Stimulated activated CD8-positive, alpha-beta memory T cell treated with anti-CD3 and anti-CD28 coated beads, Interleukin-4, amount 100 ng/mL, for 1 hour (primary cell): Measurements from ENCODE around the gene RAB28.
"Not testable (repeated sequence)": the region's sequence is repeated elsewhere in the genome, so short reads cannot be mapped to it uniquely, and the experiment has no call there.

Experiments used
- DNase-seq, 2 donors: peaks; one replicate each; pipeline ENCODE4 v3.0.0-alpha.2; 2020; ENCODE audit warnings: low read depth in 2 of 2, low spot score in 1 of 2

Gene RAB28

DNA sequence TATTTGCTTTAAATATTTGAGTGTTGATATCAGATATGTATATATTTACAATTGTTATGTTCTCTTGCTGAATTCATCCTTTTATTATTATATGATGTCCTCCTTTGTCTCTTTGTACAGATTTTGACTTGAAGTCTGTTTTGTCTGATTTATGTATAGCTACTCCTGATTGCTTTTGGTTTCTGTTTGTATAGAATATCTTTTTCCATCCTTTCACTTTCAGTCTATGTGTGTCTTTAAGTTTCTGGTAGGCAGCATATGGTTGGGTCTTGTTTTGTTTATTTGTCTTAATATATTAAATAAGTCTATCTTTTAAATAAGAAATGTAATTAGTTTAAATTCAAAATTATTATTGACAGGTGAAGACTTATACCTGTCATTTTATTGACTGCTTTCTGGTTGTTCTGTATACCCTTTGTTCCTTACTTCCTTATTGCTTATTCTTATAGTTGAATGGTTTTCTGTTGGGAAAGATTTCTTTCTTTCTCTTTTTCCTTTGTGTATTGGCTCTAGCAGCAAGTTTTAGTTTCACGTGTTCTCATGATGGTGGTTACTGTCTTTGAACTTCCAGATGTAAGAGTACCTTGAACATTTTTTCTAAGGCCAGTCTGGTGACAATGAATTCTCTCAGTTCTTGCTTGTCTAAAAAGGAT, 31.1 kb downstream of the RAB28 start:
- no peak for DNase-seq

DNA sequence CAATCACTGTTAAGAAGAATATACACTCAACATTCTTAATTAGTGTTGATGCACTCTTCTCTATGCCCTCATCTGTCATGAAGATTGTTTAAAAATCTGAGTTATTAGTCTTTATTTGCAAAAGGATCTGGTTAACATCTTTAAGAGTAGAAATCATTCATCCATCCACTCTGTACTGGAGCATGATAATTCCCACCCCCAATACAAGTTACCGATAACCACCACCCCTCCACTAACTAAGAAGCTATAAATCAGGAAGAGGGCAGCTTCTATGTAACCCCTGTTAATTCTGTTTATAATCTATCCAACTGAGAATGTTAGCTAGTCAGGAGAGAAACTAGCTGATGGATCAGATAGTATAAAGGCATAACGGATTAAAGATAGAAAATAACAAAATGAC, 34.5 kb downstream of the RAB28 start:
- no peak for DNase-seq

DNA sequence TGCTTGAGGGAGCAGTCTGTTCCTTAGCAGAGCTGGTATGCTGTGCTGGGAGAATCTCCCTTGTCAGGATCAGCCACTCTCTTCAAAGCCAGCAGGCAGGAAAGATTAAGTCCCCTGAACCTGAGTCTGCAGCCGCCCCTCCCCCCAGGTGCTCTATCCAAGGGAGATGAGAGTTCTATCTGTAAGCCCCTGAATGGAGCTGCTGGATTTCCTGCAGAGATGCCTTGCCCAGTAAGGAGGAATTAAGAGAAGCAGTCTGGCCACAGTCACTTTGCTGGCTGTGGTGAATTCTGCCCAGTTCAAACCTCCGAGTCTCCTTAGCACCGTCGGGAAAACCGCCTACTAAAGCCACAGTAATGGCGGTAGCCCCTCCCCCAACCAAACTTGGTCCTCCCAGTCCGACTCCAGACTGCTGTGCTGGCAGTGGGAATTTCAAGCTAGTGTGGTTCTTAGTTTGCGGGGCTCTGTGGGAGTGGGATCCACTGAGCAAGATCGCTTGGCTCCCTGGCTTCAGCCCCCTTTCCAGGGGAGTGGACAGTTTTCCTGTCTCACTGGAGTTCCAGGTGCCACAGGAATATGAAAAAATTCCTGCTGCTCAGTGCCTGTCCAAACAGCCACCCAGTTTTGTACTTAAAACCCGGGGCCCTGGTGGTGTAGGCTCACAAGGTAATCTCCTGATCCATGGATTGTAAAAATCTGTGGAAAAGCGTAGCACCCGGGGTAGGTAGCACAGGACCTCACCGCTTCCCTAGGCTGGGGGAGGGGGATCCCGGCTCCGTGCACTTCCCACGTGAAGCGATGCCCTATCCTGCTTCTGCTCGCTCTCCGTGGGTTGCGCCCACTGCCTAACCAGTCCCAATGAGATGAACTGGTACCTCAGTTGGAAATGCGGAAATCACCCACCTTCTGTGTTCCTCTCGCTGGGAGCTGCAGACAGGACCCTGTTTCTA, 38.0 kb downstream of the RAB28 start:
- no peak for DNase-seq

DNA sequence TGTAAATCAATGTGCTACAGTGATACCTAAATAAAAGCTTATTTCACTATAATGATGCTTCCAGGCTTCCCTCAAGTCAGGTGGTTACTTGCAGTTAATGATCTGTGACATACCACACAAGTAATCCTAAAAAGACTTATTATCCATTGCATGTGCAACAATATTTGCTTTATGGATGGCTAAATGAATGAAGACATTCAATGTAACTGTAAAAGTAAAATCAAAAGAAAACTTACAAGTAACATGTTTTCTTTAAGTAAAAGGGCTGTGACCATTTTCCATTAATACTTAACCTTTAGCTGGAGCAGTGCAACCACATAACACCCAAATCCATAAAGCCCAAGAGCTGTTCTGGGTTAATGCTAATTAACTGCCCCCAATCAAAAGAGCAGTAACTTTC, 42.6 kb downstream of the RAB28 start:
- no peak for DNase-seq

DNA sequence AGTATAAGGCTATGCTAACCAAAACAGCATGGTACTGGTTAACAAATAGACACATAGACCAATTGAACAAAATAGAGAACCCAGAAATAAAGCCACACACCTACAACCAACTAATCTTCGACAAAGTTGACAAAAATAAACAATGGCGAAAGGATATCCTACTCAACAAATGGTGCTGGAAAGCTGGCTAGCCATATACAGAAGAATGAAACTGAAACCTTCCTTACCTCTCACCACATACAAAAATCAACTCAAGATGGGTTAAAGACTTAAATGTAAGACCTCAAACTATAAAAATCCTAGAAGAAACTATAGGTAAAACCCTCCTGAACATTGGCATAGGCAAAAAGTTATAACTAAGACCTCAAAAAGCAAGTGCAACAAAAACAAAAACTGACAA, 47.2 kb downstream of the RAB28 start:
- no peak for DNase-seq

DNA sequence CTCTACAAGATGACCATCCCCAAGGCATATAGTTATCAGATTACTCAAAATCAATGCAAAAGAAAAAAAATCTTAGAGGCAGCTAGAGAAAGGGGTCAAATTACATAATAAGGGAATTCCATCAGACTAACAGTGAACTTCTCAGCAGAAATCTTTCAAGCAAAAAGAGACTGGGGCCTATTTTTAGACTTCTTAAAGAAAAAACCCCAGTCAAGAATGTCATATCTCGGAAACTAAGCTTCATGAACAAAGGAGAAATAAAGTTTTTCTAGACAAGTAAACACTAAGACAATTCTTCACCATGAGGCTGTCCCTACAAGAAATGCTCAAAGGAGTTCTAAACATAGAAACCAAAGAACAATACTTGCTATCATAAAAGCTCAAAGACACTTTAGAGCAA, 51.7 kb downstream of the RAB28 start:
- DNase-seq = no peak

DNA sequence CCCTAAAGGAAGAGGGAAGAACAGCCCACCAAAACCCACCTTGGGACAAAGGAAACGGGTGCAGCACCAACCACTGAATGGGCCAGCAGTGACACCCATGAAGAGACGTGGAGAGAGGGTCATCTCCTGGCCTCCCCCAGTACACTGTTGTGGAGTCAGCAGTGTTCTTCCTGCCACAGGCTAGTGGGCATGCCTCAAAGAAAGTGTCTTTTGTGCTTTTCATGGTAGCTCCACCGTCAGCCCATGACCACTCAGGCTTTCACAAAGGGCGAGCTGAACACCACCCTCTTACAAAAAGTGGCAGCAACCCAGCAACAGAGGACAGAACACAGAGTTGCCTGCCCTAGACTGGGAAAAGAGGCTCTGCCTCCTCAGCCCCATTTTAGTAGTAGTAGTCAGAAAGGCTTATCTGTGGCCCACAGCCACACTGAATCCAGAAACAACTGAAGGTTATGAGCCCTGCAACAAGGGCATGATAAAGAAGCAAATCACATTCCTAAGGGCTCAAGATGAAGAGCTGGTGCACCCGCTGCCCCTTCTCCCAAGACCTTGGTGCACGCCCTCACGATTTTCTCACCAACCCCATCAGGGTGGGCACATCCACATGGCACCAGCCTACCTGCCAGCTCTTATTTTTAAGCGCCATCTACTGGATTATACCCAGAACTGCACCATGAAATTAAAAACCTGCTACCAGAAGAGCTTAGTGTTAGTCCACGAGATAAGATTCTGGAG, 53.1 kb downstream of the RAB28 start:
- no peak for DNase-seq

DNA sequence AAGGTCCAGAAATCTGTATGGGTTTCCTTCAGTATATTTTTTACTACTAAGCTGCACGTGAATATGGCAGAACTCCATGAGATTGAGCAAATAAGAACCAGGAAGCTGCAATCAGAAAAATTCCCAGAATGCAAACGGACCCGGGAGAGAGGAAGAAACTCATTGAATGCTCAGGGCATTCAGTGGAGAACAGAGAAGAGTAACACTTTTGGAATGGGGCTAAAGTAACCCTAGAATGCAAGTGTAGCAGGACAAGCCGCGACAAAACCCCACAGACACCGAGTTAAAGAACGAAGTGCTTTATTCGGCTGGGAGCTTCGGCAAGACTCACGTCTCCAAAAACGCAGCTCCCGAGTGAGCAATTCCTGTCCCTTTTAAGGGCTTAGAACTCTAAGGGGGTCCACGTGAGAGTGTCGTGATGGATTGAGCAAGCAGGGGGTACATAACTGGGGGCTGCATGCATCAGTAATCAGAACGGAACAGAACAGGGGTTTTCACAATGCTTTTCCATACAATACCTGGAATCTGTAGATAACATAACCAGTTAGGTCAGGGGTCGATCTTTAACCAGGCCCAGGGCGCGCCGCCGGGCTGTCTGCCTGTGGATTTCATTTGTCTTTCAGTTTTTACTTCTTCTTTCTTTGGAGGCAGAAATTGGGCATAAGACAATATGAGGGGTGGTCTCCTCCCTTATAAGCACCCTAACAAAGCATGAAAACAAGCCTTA, 56.4 kb downstream of the RAB28 start:
- DNase-seq = no peak

DNA sequence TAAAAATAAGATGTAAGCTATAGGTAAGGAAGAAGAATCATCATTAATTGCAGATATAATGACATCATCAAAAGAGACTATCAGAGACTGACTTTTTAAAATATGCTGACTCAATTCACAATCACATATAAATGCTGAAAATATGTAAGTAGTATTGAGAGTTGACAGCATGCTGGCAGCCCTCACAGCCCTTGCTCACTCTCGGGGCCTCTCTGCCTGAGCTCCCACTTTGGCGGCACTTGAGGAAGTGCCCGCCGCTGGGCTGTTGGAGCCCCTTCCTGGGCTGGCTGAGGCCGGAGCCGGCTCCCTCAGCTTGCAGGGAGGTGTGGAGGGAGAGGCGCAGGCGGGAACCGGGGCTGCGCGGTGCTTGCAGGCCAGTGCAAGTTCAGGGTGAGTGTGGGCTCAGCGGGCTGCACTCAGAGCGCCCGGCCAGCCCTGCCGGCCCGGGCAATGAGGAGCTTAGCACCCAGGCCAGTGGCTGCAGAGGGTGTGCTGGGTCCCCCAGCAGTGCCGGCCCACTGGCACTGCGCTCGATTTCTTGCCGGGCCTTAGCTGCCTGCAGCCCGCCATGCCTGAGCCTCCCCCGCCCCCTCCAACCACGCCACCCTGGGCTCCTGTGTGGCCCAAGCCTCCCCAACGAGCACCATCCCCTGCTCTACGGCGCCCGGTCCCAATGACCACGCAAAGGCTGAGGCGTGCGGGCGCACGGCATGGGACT, 68.9 kb downstream of the RAB28 start:
- DNase-seq = no peak

DNA sequence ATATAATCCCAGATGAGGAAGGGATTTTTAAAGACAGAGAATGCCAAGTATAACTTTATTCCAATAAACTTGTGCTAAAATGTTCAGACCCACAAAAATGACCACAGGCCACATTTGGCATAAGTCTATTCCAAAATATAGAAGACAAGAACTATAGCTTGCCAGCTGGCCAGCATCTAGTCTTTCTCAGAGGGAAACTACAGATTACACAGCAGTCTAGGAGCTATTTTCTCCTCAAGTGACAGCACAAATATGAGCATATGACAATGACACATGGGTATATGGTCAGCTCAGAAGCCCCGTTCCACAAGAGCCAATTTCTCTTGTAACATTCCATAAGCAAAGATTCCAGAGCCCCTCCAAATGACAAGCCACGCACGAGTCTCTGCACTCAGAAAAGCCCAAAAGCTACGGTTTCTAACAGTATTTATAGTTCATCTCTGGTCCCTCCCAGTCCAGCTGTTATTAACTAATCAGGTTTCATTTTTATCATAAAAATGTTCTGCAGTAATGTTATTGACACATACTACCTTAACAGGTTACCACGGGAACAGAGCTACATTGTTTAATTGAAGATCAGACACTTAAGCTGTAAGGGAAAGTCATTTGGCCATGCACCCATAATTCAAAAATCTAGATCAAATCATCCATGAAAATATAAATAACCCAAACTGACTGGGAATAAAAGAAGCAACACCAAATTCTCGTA, 70.3 kb downstream of the RAB28 start:
- no peak for DNase-seq

DNA sequence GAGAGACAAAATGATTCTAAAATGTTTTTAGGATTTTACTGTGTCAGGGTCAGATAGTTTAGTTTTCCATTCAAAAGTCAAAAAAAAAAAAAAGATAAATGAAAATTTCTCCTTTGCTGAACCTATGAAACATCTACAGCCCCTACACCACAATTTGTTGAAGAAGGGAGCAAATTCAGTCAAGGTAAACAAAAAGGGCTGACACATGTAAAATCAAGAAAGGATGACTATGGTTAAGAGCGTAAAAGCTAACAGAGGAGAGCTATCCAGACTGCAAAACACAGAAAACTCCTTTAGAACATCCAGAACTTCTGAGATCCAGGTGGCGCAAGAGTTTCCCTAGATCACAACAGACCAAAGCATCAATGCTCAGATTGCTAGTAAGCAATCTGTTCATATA, 72.2 kb downstream of the RAB28 start:
- DNase-seq = no peak

DNA sequence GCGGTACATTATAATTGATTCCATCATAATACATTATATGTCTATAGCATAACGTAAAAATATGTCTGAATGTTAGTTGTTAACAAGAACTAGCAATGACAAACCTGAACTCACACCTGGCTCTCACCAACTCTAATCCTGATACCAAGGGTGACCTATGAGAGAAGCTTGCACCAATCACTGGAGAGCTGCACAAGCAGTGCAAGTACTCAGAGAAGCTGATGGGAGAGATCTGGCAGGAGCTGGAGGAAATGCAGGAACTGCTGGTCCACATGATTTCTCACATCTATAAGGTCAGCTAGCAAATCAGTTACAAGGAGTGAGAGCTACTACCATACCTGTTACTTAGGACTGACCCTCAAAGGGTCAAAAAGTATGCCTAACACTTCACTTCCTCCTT, 74.8 kb downstream of the RAB28 start:
- DNase-seq = no peak

DNA sequence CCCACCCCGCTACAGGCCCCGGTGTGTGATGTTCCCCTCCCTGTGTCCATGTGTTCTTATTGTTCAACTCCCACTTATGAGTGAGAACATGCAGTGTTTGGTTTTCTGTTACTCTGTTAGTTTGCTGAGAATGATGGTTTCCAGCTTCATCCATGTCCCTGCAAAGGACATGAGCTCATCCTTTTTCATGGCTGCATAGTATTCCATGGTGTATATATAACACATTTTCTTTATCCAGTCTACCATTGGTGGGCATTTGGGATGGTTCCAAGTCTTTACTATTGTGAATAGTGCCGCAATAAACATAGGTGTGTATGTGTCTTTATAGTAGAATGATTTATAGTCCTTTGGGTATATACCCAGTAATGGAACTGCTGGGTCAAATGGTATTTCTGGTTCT, 78.0 kb downstream of the RAB28 start:
- not testable (repeated sequence) for DNase-seq

DNA sequence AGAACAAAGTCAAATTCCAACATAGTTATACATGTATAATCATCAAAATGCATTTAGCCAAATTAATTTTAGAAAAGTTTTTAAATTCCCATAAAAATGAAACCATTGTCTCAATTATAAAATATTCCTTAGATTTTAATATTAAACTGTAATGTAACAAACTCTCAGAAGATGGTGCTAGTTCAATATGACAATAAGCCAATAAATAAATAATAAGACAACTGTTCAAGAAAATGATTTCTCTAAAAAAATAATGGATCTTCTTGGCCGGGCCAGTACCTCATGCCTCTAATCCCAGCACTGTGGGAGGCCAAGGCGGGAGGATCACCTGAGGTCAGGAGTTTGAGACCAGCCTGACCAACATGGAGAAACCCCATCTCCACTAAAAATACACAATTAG, 80.3 kb downstream of the RAB28 start:
- DNase-seq = no peak

DNA sequence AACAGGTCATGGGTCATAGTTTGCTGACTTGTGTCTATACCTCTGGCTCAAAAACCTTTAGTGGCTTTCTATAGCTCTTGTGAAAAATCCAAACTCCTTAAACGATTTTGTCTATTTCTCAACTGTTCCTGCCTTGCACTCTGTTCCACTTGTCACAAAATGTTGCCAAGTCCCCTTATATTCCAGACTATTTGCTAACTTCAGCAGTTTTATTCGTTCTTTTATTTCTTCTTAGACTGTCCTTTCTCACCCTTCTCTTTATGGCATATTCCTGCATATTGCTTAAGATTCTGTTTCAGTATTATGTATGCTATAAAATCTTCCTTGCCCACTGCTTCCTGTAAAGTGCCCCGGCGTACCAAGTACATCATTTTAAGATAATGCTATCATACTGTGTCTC, 80.8 kb downstream of the RAB28 start:
- no peak for DNase-seq

DNA sequence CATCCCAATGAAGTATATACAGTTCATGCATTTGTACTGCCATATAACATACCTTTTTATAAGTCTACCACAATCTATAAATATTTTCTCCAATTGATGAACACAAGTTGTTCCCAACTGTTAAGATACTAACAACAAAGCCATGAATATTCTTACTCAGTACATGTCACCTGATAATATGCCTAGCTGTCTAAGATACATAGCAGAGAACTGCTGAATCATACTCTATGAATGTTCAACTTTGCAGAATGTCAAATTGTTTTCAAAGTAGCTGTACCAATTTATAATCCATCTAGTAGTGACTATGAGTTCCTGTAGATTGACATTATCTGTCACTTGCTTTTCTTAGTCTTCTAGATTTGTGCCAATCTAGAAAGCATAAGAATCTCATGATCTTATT, 84.9 kb downstream of the RAB28 start:
- no peak for DNase-seq

DNA sequence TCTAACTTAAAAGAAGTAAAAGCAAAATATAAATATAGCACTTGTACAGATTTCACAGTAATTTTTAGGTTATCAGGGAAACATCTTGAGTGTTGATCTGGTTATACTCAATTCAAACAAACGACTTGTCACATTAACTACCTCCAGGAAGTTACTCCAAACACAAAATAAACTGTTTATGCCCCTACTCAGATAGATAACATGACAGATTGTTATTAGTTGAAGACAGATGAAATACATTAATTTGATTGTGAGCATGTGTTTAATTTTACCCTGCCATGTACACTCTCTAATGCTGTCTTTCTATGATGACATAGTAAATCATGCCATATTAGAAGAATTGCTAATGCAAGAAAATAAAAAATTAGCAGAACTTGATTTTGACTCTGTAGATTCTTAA, 88.0 kb downstream of the RAB28 start:
- no peak for DNase-seq

DNA sequence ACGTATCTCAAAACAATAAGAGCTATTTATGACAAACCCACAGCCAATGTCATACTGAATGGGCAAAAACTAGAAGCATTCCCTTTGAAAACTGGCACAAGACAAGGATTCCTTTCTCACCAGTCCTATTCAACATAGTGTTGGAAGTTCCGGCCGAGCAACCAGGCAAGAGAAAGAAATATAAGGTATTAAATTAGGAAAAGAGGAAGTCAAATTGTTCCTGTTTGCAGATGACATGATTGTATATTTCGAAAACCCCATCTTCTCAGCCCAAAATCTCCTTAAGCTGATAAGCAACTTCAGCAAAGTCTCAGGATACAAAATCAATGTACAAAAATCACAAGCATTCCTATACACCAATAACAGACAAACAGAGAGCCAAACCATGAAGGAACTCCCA, 94.2 kb downstream of the RAB28 start:
- DNase-seq = not testable (repeated sequence)

DNA sequence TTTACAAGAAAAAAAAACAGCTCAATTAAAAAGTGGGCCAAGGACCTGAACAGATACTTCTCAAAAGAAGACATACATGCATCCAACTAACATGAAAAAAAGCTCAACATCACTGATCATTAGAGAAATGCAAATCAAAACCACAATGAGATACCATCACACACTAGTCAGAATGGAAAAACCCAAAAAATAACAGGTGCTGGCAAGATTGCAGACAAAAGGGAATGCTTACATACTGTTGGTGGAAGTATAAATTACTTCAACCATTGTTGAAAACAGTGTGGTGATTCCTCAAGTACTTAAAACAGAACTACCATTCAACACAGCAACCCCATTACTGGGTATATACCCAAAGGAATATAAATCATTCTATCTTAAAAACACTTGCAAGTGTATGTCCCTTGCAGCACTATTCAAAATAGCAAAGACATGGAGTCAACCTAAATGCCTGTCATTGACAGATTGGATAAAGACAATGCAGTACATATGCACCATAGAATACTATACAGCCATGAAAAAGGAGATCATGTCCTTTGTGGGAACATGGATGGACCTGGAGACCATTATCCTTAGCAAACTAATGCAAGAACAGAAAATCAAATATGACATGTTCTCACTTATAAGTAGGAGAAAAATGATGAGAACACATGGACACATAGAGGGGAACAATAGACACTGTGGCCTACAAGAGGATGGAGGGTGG, 97.6 kb downstream of the RAB28 start:
- DNase-seq = no peak
